ENCODE results near the gene IL1RAP. TPM values are rescaled to one million over a fixed set of nuclear protein-coding genes. Genes with fewer than 3 reads are reported as not detected.

Gene IL1RAP
- total and polyA plus RNA-seq, 8 donors: 20.1 to 32.5 (median 21.0) TPM

DNA sequence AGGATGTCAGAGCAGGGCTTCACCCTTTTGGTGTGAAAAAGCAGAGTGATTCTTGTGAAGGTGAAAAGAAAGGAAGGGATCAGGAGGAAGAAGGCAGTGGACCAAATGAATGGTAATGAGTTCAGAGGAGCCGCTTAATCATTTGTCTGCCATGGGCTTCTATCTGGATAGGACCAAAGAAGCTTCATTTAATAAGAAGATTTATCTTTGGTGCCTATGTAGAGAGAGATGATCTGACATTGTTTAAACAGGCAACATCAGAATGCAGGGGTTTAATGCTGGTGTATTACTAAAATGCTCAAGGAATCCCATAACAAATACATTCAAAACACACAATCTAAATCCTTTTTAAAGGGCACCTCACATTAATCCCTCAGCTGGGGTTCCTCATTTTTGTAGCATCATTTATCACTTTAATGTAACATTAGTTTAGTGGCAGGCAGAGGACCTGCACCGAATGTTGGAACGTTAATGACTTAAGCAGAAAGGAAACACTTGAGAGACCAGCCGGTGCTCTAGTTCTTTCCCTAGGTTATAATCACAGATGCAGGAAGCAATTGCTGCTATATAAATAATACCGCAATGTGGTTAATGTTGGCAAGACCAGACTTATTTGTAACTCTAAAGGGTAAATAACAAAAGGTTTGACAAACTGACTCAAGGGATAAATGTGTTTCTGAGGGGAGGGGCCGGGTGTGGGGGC lies 27.9 kb upstream of the IL1RAP start:
- no peaks in the 10 kb centered on the region for H3K9me3 ChIP-seq
- no peaks in the 10 kb centered on the region for H3K4me1 ChIP-seq
- no peak overlapping the region for H3K4me3 ChIP-seq
- H3K27ac ChIP-seq: no peak overlapping the region
- intact Hi-C loops (cut with DNase I): no loop called here
- ATAC-seq: peak; percentile 47
- DNase-seq: peak in 1 of 4 donors; percentile 10
- TF ChIP-seq, protein P1, sequence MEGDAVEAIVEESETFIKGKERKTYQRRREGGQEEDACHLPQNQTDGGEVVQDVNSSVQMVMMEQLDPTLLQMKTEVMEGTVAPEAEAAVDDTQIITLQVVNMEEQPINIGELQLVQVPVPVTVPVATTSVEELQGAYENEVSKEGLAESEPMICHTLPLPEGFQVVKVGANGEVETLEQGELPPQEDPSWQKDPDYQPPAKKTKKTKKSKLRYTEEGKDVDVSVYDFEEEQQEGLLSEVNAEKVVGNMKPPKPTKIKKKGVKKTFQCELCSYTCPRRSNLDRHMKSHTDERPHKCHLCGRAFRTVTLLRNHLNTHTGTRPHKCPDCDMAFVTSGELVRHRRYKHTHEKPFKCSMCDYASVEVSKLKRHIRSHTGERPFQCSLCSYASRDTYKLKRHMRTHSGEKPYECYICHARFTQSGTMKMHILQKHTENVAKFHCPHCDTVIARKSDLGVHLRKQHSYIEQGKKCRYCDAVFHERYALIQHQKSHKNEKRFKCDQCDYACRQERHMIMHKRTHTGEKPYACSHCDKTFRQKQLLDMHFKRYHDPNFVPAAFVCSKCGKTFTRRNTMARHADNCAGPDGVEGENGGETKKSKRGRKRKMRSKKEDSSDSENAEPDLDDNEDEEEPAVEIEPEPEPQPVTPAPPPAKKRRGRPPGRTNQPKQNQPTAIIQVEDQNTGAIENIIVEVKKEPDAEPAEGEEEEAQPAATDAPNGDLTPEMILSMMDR (IDR thresholded peaks at IDR 0.05): no peak
- no peaks in the 10 kb centered on the region for H3K36me3 ChIP-seq
- H3K27me3 ChIP-seq: peaks cover 0 to 22% of the 10 kb centered on the region in 2 donors

DNA sequence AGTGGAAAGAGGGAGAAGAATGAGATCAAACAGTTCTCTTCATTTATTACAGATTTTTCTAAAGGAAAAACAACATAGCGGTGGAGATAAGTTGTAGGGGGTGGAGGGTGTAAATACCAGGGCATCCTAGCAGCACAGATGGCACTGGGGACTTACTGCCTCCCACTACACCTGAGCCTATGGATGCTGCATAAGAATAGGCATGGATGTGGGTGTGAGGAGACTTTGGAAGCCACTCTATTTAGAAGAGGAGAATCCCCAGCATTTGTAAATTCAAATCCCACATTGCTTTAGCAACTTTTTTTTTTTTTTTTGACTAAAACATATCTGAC lies 27.4 kb upstream of the IL1RAP start:
- ATAC-seq (no peak), DNase-seq (no peak)
- Histone ChIP-seq H3K27ac (no peak overlapping the region), H3K9me3 (no peaks in the 10 kb centered on the region), H3K36me3 (no peaks in the 10 kb centered on the region), H3K4me3 (no peak overlapping the region), H3K27me3 (peaks cover 0 to 27% of the 10 kb centered on the region in 2 donors), H3K4me1 (no peaks in the 10 kb centered on the region)
- intact Hi-C loops (cut with DNase I): no loop called here
- TF ChIP-seq, protein P1 (IDR thresholded peaks at IDR 0.05): no peak

DNA sequence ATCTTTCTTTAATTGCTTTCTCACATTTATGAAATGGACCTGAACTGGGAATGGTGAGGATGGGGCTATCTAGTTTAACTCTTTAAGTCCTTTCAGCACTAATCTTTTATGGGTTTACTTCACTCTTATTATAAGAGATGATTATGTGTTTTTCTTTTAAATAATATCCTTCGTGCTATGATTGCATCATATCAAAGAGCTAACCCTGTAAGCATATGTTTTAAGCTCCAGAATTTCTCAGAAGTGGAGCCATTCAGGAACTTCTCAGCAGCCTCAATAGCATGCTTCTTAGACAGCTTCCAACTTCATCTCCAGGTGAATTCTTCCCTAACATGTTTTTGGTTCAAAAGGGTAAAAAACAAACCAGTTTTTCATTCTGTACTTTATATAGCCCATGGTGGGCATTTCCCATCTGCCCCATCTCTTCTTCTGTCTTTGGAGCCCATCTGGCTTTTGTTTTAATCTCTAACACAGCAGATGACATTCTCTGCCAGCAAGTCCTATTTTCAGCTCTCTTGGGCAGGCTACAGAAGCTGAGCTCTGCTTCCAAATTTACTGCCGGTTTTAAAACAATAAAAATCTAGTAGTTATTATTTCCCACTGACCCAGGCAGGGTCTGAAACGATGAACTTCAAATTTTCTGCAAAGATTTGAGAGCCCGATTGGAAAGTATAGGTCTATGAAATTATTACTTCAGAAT lies 26.8 kb upstream of the IL1RAP start:
- Histone ChIP-seq H3K4me3 (no peak overlapping the region), H3K9me3 (no peaks in the 10 kb centered on the region), H3K36me3 (no peaks in the 10 kb centered on the region), H3K27me3 (peaks cover 0 to 28% of the 10 kb centered on the region in 2 donors), H3K4me1 (no peaks in the 10 kb centered on the region), H3K27ac (no peak overlapping the region)
- intact Hi-C loops (cut with DNase I): no loop called here
- DNase-seq (no peak), ATAC-seq (no peak)
- TF ChIP-seq, protein P1 (IDR thresholded peaks at IDR 0.05): no peak

DNA sequence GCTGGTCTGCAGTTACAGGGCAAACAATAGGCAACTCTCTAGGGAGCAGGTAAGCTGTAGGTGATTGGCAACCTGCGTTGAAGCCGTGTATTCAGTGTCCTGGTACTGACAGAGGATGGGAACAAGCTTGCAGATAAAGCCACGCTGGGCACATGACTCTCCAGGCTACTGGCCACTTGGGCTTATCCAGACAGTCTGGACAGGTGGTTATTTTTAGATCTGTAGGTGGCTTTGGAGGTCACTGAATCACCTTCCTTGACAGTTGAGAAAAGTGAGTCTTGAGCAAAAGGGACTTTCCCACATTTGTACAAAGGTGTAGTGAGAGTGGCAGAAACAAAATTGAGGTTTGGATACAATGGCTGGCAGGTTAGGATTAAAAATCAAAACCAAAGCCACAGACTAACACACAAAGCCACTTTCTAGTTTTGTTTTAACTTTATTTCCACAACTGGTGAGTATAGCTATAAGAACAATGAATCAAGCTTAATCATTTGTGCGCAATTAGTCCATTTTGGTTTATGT lies 22.3 kb upstream of the IL1RAP start:
- H3K4me3 ChIP-seq: no peak overlapping the region
- DNase-seq (no peak), ATAC-seq (peak; percentile 65)
- H3K9me3 ChIP-seq: no peaks in the 10 kb centered on the region
- intact Hi-C loops (cut with DNase I): no loop called here
- peaks cover 0 to 25% of the 10 kb centered on the region in 2 donors for H3K27me3 ChIP-seq
- H3K36me3 ChIP-seq: no peaks in the 10 kb centered on the region
- H3K4me1 ChIP-seq: no peaks in the 10 kb centered on the region
- no peak overlapping the region for H3K27ac ChIP-seq
- TF ChIP-seq, protein P1 (IDR thresholded peaks at IDR 0.05): no peak

DNA sequence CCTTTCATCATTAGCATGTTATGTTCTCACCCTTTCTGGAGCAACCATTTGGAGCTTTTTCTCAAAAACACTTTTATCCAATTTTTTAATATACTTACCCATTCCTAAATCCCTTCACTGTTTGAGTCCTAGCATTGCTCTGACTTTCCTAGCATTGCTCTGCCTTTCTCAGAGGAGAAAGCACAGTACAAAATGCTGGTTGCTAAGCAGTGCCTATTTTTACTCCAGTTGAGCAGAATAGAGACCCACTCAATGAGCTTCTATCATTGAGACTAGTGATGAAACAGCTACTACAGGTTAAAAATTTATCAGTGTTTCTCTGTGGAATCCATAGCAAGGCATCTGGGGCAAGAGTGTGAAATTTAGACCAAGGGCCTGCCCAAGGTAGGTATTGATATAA lies 21.8 kb upstream of the IL1RAP start:
- intact Hi-C loops (cut with DNase I): no loop called here

More for the DNA sequence above, 21.8 kb upstream of the IL1RAP start:
- TF ChIP-seq, protein P1 (IDR thresholded peaks at IDR 0.05): no peak
- Histone ChIP-seq H3K36me3 (no peaks in the 10 kb centered on the region), H3K27ac (no peak overlapping the region), H3K27me3 (peaks cover 0 to 22% of the 10 kb centered on the region in 2 donors), H3K4me1 (no peaks in the 10 kb centered on the region), H3K9me3 (no peaks in the 10 kb centered on the region), H3K4me3 (no peak overlapping the region)
- ATAC-seq: no peak
- no peak for DNase-seq

Measured in left lung (tissue), 10 donors.